Common myeloid progenitor, CD34-positive (primary cell): ENCODE data around the gene UBE2Q2.

Experiments
- CTCF ChIA-PET: fragments of 350-600 bp; sonication (Branson Sonifier 250); formaldehyde crosslinking; loops from one replicate; lab custom pipeline; 2021; ENCODE audit warnings: antibody characterized with exemption; lab: Charles Lee
- POLR2A ChIA-PET: fragments of 350-600 bp; sonication (Branson Sonifier 250); formaldehyde crosslinking; loops from one replicate; lab custom pipeline; 2021; ENCODE audit warnings: antibody characterized with exemption; lab: Charles Lee
- DNase-seq, 3 donors: peaks; one replicate each; pipeline versions ENCODE4 v3.0.0 to v3.0.0-alpha.2; 2013
- H3K27ac ChIP-seq, 2 experiments: 1 replicate in 1 of 2; 2 replicates in 1 of 2; pipeline ENCODE4 v1.7.0; 2013; ENCODE audit warnings: inconsistent platforms in 2 of 2, low read length in 2 of 2, mild to moderate bottlenecking in 2 of 2, low read depth in 1 of 2, moderate library complexity in 1 of 2; ENCODE audit not compliant: severe bottlenecking in 2 of 2, insufficient read depth in 1 of 2, poor library complexity in 1 of 2
- H3K27me3 ChIP-seq, 5 experiments: replicated peaks in 2 of 5; 1 replicate in 3 of 5; 2 replicates in 2 of 5; pipeline versions ENCODE4 v1.6.1 to v1.7.0; 2013; ENCODE audit warnings: low read length in 4 of 5, mild to moderate bottlenecking in 2 of 5, moderate library complexity in 2 of 5, inconsistent platforms in 1 of 5; ENCODE audit not compliant: insufficient read depth in 5 of 5, control insufficient read depth in 4 of 5
- H3K36me3 ChIP-seq, 4 experiments: 1 replicate in 2 of 4; 2 replicates in 2 of 4; pipeline versions ENCODE4 v1.6.1 to v1.7.0; 2013; ENCODE audit warnings: low read length in 3 of 4, control low read depth in 1 of 4, mild to moderate bottlenecking in 1 of 4; ENCODE audit not compliant: control insufficient read depth in 4 of 4, insufficient read depth in 4 of 4
- H3K4me1 ChIP-seq, 4 experiments: 1 replicate in 3 of 4; 2 replicates in 1 of 4; pipeline versions ENCODE4 v1.6.1 to v1.7.1; 2013; ENCODE audit warnings: low read length in 3 of 4, mild to moderate bottlenecking in 3 of 4, control low read depth in 1 of 4, inconsistent platforms in 1 of 4, moderate library complexity in 1 of 4; ENCODE audit not compliant: control insufficient read depth in 4 of 4, insufficient read depth in 4 of 4; ENCODE audit errors: control extremely low read depth in 1 of 4
- H3K4me3 ChIP-seq, 7 experiments: 1 replicate in 4 of 7; 2 replicates in 3 of 7; pipeline versions ENCODE4 v1.5.1 to v1.7.0; 2013; ENCODE audit warnings: mild to moderate bottlenecking in 7 of 7, low read length in 6 of 7, moderate library complexity in 6 of 7, inconsistent platforms in 2 of 7, low read depth in 2 of 7, control low read depth in 1 of 7; ENCODE audit not compliant: insufficient read depth in 4 of 7, control insufficient read depth in 1 of 7; ENCODE audit errors: extremely low read depth in 1 of 7
- H3K9me3 ChIP-seq, 5 experiments: 1 replicate in 4 of 5; 2 replicates in 1 of 5; pipeline versions ENCODE4 v1.6.1 to v1.7.1; 2013; ENCODE audit warnings: low read length in 4 of 5, mild to moderate bottlenecking in 2 of 5, inconsistent platforms in 1 of 5, low read depth in 1 of 5, moderate library complexity in 1 of 5; ENCODE audit not compliant: control insufficient read depth in 4 of 5, insufficient read depth in 2 of 5; ENCODE audit errors: control extremely low read depth in 1 of 5
- WGBS: methylation state at CpG from one replicate; pipeline ENCODE4 v1.1.5; 2013; ENCODE audit not compliant: insufficient coverage; 5-methylcytosine and 5-hydroxymethylcytosine counted together

The UBE2Q2 gene

DNA sequence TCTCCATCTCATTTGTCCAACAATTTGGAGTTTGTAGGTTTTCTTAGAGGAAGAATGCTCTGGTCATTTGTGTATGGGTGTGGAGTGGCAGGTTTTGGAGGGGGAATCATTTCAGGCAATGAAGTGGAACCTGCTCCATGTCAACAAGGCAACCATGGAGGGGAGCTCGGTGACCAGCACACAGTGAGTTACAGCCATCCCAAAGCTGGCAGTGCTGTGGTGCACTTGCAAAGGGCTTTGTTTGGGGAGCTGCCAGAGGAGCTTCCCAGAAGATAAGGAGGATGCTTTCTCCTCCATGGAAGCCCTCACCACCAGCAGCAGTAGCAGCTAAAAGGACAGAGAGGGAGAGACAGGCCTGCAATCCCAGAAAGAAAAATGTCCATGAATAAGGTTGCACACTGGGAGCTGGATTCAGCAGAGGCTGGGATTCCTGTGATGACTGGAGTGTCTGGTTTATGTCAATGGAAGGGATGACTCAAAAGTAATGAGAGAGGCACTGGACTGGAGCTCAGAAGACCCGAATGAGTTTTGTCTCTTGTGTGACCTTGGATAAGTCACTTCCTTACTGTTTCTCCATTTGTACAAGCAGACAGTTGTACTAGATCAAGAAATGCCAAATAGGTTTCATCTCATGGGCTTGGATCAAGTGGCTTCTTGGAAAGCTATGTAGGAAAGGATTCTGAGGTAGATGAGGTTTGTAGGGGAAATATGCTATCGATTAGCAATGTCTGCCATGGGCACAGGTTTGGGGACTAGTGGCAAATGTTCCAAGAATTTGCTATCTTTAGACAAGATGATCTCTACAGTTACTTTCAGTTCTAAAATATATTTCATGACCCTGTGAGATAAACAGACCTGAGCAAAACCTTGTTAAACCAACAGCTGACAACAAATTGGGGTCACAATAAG lies 27.2 kb upstream of the UBE2Q2 start:
- ChIA-PET CTCF (interaction anchor here (0.6 to 2.8 kb wide), 10 partner anchors 13 to 448 kb away, joined by 3 to 16 read pairs (median 3); partner anchors contain the start of gene MAN2C1), POLR2A (no interaction called here)
- H3K9me3 ChIP-seq = no peaks in the 10 kb centered on the region
- H3K4me3 ChIP-seq = no peak overlapping the region
- WGBS = 100% methylated on average over 2 of the region's 3 CpGs
- H3K4me1 ChIP-seq = no peaks in the 10 kb centered on the region
- DNase-seq = no peak
- H3K27ac ChIP-seq = no peak overlapping the region
- H3K27me3 ChIP-seq = no peaks in the 10 kb centered on the region
- H3K36me3 ChIP-seq = no peaks in the 10 kb centered on the region

- Histone ChIP-seq H3K36me3 (no peaks in the 10 kb centered on the region), H3K4me3 (no peak overlapping the region), H3K9me3 (no peaks in the 10 kb centered on the region), H3K4me1 (no peaks in the 10 kb centered on the region), H3K27ac (no peak overlapping the region), H3K27me3 (no peaks in the 10 kb centered on the region)
- DNase-seq = peak in 2 of 3 donors; percentile 34 to 41
- WGBS = 81% methylated on average over 4 of the region's 6 CpGs
- ChIA-PET CTCF (interaction anchor here (1.3 kb wide), 1 partner anchor 25 kb away, joined by 3 read pairs; no protein-coding TSS in a partner anchor), POLR2A (no interaction called here)
Measured at GRCh38 chr15:75817138-75817935, 25.9 kb upstream of the UBE2Q2 start.

- Histone ChIP-seq H3K9me3 (no peaks in the 10 kb centered on the region), H3K27me3 (no peaks in the 10 kb centered on the region), H3K4me3 (no peak overlapping the region), H3K27ac (no peak overlapping the region), H3K36me3 (no peaks in the 10 kb centered on the region), H3K4me1 (no peaks in the 10 kb centered on the region)
- DNase-seq = no peak
- ChIA-PET POLR2A (no interaction called here), CTCF (interaction anchor here (1.9 kb wide), 1 partner anchor 8 kb away, joined by 8 read pairs; no protein-coding TSS in a partner anchor)
- WGBS = 100% methylated on average over 1 of the region's 2 CpGs
Measured at GRCh38 chr15:75820206-75820605, 23.0 kb upstream of the UBE2Q2 start.

DNA sequence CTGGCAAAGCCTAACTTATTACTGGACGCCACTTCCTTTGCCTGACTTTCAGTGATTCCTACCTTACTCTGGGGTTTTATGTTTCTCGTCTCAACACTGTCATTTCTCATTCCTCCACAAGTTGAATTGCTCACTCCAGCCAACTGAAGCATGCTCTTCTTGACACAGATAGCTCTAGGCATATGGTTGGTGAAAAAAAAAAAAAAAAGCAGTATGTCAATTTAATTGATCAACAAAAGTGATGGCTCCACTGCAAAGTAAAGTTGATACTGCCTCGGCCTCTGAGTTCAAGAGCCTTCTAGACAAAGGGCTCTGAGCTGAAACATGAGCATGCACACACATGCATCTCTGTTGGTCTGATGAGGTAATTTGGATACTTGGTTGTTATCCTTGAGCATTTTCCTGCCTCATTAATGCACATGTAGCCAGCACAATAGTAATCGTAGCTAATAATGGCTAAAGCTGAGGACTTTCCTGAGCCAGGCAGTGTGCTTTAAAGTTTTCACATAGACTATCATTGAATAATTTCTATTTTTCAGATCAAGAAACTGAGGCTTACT lies 21.4 kb upstream of the UBE2Q2 start:
- H3K4me1 ChIP-seq = no peaks in the 10 kb centered on the region
- no peak overlapping the region for H3K27ac ChIP-seq
- peaks cover 0 to 4% (median 0%) of the 10 kb centered on the region in 5 experiments for H3K27me3 ChIP-seq
- ChIA-PET CTCF (interaction anchor here (0.9 to 1.9 kb wide), 4 partner anchors 10 to 98 kb away, joined by 3 to 8 read pairs (median 3); no protein-coding TSS in a partner anchor), POLR2A (interaction anchor here (0.6 to 0.7 kb wide), 2 partner anchors 22 to 336 kb away, joined by 3 to 4 read pairs; no protein-coding TSS in a partner anchor)
- H3K36me3 ChIP-seq = no peaks in the 10 kb centered on the region
- H3K4me3 ChIP-seq = no peak overlapping the region
- 89% methylated on average over 1 of the region's 4 CpGs for WGBS
- DNase-seq = no peak
- H3K9me3 ChIP-seq = no peaks in the 10 kb centered on the region

DNA sequence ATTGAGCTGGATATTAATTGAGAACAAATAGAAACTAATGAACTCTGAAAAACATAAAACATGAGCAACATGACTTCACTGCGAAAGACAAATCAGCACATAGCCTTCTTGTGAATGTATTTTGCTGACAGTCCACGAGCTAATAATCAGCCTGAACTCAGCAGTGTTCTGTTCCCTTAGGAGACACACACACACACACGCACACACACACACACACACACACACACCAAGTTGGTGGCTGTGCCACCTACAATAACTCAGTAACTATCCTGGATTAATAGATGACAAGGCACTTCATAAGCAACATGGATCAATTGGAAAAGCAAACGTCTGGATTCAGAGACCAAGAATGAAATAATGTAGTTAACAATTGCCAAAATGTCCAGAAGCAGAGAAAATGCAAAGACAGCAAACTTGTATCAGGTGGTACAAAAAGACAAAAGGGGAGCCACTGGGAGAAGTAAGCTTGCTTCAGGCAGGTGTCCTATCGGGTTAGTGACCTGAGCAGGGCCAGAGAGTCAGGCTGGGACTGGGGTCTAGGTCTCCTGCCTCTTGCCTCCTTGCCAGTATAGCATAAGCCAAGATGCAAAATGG lies 20.5 kb upstream of the UBE2Q2 start:
- Histone ChIP-seq H3K4me3 (no peak overlapping the region), H3K27ac (no peak overlapping the region), H3K27me3 (peaks cover 0 to 4% (median 0%) of the 10 kb centered on the region in 5 experiments), H3K4me1 (no peaks in the 10 kb centered on the region), H3K36me3 (no peaks in the 10 kb centered on the region), H3K9me3 (no peaks in the 10 kb centered on the region)
- POLR2A ChIA-PET = no interaction called here
- DNase-seq = no peak
- CTCF ChIA-PET = interaction anchor here (0.9 to 1.4 kb wide), 4 partner anchors 13 to 99 kb away, joined by 3 read pairs; no protein-coding TSS in a partner anchor
- WGBS = 100% methylated on average over 2 of the region's 5 CpGs

DNA sequence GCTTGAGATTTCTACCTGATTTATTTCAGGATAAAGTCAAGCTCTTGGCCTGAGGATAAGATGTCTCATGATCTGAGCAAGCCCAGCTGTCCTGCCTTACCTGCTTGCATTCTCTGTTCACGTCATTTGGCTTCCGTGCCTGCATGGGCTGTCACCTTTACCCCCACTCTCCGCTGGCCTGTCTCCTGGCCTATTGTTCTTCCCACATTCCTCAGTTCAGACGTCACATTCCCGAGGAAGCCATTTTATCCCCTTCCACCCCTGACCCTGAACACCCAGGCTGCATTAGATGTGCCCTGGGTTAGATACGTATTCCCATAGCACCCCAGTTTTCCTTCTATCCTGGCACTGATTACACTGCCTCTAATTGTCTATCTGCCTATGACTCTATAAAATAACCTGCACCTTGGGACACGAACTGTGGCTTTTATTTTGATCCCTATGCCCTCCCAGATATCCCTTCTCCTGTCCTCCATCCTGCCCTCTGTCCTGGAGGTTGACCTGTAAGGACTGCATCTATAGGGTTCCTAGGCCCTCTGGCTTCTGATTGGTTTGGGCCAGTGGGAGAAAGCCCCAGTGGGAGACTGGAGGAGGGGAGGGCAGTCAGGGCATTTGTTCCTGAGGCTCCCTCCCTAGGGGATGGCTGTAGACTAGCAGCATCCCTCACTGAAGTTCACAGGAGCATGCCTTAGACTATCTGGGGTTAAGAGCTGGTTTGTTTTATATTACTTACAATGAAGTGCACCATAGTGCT lies 19.2 kb upstream of the UBE2Q2 start:
- Histone ChIP-seq H3K4me3 (no peak overlapping the region), H3K27ac (no peak overlapping the region), H3K4me1 (no peaks in the 10 kb centered on the region), H3K27me3 (peaks cover 0 to 4% (median 0%) of the 10 kb centered on the region in 5 experiments), H3K9me3 (no peaks in the 10 kb centered on the region), H3K36me3 (no peaks in the 10 kb centered on the region)
- ChIA-PET CTCF (interaction anchor here (1.0 to 1.4 kb wide), 2 partner anchors 14 to 98 kb away, joined by 3 read pairs; no protein-coding TSS in a partner anchor), POLR2A (no interaction called here)
- WGBS = 96% methylated on average over 6 of the region's 7 CpGs
- no peak for DNase-seq
